K562 (cell line): ENCODE measurements around the gene MOSPD3. TPM values are rescaled to one million over a fixed set of nuclear protein-coding genes. Genes with fewer than 3 reads are reported as not detected.

Source experiments
- ATAC-seq: fragments of 200-7000 bp; cut with Tn5 transposase; 3 replicates; pipeline ENCODE4 v1.9.1; 2020; ENCODE audit warnings: moderate library complexity
- BruUV-seq: library from RNA; stranded (reverse); fragments of 400-500 nt; replicated peaks from 2 replicates; lab custom pipeline; 2021; lab: Mats Ljungman, UMichigan
- CTCF ChIA-PET: fragments of 300-600 bp; formaldehyde crosslinking; extraction: SDS; loops from one replicate; lab custom pipeline; 2021; ENCODE audit warnings: low intra/inter-chr PET ratio; lab: Yijun Ruan, JAX
- POLR2A ChIA-PET: fragments of 300-600, 350-650 bp; sonication (Branson Sonifier 250); formaldehyde crosslinking; extraction: SDS; loops from one replicate; lab custom pipeline; 2021; ENCODE audit warnings: antibody characterized with exemption, inconsistent platforms; lab: Yijun Ruan, JAX
- DNase-seq, 4 experiments: peaks; one replicate each; pipeline versions ENCODE4 v3.0.0 to v3.0.0-alpha.2; 2011 to 2018; ENCODE audit warnings: low spot score in 3 of 4, mixed read lengths in 3 of 4; ENCODE audit errors: extremely low read depth in 1 of 4
- FAIRE-seq: peaks from 2 replicates; lab custom pipeline; 2011; peaks lifted over from hg19 to GRCh38; lab: Jason Lieb, UNC
- H2AFZ ChIP-seq: 2 replicates; pipeline ENCODE4 v1.6.0; 2011; ENCODE audit warnings: low read depth, low read length, control low read depth, inconsistent platforms
- H3K27ac ChIP-seq: fragments of 200-600 bp; 3 replicates; pipeline ENCODE4 v1.8.0; 2011; ENCODE audit warnings: low read depth, mild to moderate bottlenecking, control low read depth, inconsistent platforms, low read length, moderate library complexity, mixed read lengths; ENCODE audit errors: extremely low read depth
- H3K27me3 ChIP-seq, 2 experiments: fragments of 300-600 bp in 1 of 2; 2 replicates in 1 of 2; 3 replicates in 1 of 2; pipeline versions ENCODE4 v1.6.0 to v1.8.0; 2011; ENCODE audit warnings: inconsistent platforms in 2 of 2, low read length in 2 of 2, mild to moderate bottlenecking in 1 of 2, mixed read lengths in 1 of 2, moderate library complexity in 1 of 2; ENCODE audit not compliant: control insufficient read depth in 2 of 2, insufficient read depth in 2 of 2
- H3K36me3 ChIP-seq: fragments of 300-600 bp; 3 replicates; pipeline ENCODE4 v1.8.0; 2011; ENCODE audit warnings: mild to moderate bottlenecking, low read length, inconsistent platforms; ENCODE audit not compliant: control insufficient read depth, insufficient read depth
- H3K4me1 ChIP-seq, 2 experiments: fragments of 200-600 bp in 1 of 2; replicated peaks in 1 of 2; 2 replicates in 1 of 2; 3 replicates in 1 of 2; pipeline versions ENCODE4 v1.5.1 to v1.8.0; 2011; ENCODE audit warnings: inconsistent platforms in 2 of 2, low read length in 2 of 2, mild to moderate bottlenecking in 1 of 2, mixed read lengths in 1 of 2, moderate library complexity in 1 of 2; ENCODE audit not compliant: control insufficient read depth in 2 of 2, insufficient read depth in 2 of 2
- H3K4me2 ChIP-seq: 2 replicates; pipeline ENCODE4 v1.6.1; 2011; ENCODE audit warnings: low read length, control low read depth, inconsistent platforms, mixed read lengths; ENCODE audit not compliant: insufficient read depth
- H3K4me3 ChIP-seq: fragments of 200-600 bp; sonication (generic), shearing (Covaris generic); 2 replicates; pipeline ENCODE4 v1.5.1; 2016; ENCODE audit warnings: control low read depth, inconsistent platforms
- H3K79me2 ChIP-seq: fragments of 200-600 bp; 3 replicates; pipeline ENCODE4 v1.8.0; 2011; ENCODE audit warnings: low read length, inconsistent platforms; ENCODE audit not compliant: control insufficient read depth, insufficient read depth
- H3K9ac ChIP-seq, 2 experiments: 2 replicates each; pipeline versions ENCODE4 v1.6.0 to v1.6.1; 2011; ENCODE audit warnings: low read depth in 2 of 2, low read length in 2 of 2, control low read depth in 1 of 2, inconsistent platforms in 1 of 2, mild to moderate bottlenecking in 1 of 2, mixed read lengths in 1 of 2; ENCODE audit not compliant: insufficient read depth in 1 of 2
- H3K9me1 ChIP-seq: one replicate; pipeline ENCODE4 v1.6.0; 2011; ENCODE audit warnings: inconsistent platforms, mild to moderate bottlenecking, low read length, moderate library complexity; ENCODE audit not compliant: control insufficient read depth, insufficient read depth
- H3K9me3 ChIP-seq: replicated peaks from 2 replicates; pipeline ENCODE4 v1.5.1; 2011; ENCODE audit warnings: low read depth, low read length, inconsistent platforms; ENCODE audit not compliant: control insufficient read depth, insufficient read depth
- H4K20me1 ChIP-seq: replicated peaks from 2 replicates; pipeline ENCODE4 v1.6.1; 2011; ENCODE audit warnings: low read length, inconsistent platforms, mixed read lengths; ENCODE audit not compliant: control insufficient read depth, insufficient read depth
- DACH1 ChIP-seq: fragments of 450-650 bp; IDR thresholded peaks from 2 replicates; pipeline ENCODE4 v1.6.1; 2018; ENCODE audit not compliant: partially characterized antibody
- ELF2 ChIP-seq: fragments of 250-450 bp; sonication (Bioruptor Pico); IDR thresholded peaks from 2 replicates; pipeline ENCODE4 v1.5.0; 2021; ENCODE audit warnings: mild to moderate bottlenecking
- GTF2A2 ChIP-seq: IDR thresholded peaks from 2 replicates; pipeline ENCODE4 v1.6.1; 2016; ENCODE audit warnings: mild to moderate bottlenecking, missing genetic modification characterization, missing compliant biosample characterization
- ILK ChIP-seq: fragments of 450-650 bp; IDR thresholded peaks from 2 replicates; pipeline ENCODE4 v1.6.1; 2016; ENCODE audit warnings: missing genetic modification characterization, low read depth, mild to moderate bottlenecking, missing compliant biosample characterization, moderate library complexity, borderline replicate concordance
- POLR3A ChIP-seq: IDR thresholded peaks from 2 replicates; pipeline ENCODE4 v1.6.1; 2011; ENCODE audit warnings: borderline replicate concordance, mild to moderate bottlenecking, moderate library complexity; ENCODE audit not compliant: insufficient read length, insufficient read depth; ENCODE audit errors: extremely low read depth
- SIN3B ChIP-seq: fragments of 450-650 bp; IDR thresholded peaks from 2 replicates; pipeline ENCODE4 v1.6.1; 2017; ENCODE audit warnings: low read depth, mild to moderate bottlenecking, moderate library complexity
- ZNF217 ChIP-seq: sonication (generic); formaldehyde crosslinking; IDR thresholded peaks from 2 replicates; pipeline ENCODE4 v1.8.0; 2022; ENCODE audit warnings: mild to moderate bottlenecking, missing genetic modification reagents
- ZNF408 ChIP-seq: fragments of 250-450 bp; sonication (Bioruptor Pico); IDR thresholded peaks from 2 replicates; pipeline ENCODE4 v1.4.0; 2020; ENCODE audit warnings: low read depth, mild to moderate bottlenecking, moderate library complexity
- ZNF639 ChIP-seq, 2 experiments: fragments of 200-800 bp in 1 of 2; sonication (Bioruptor generic) in 1 of 2; sonication (generic) in 1 of 2; formaldehyde crosslinking in 1 of 2; IDR thresholded peaks in 1 of 2; conservative IDR thresholded peaks in 1 of 2; 2 replicates each; pipeline versions ENCODE4 v1.5.0 to v1.6.1; 2016 to 2020; ENCODE audit warnings: missing compliant biosample characterization in 1 of 2, missing genetic modification characterization in 1 of 2, missing genetic modification reagents in 1 of 2
- ZNF707 ChIP-seq: fragments of 250-450 bp; sonication (Bioruptor Pico); conservative IDR thresholded peaks from 2 replicates; pipeline ENCODE4 v1.8.0; 2022; ENCODE audit warnings: inconsistent platforms, mild to moderate bottlenecking, moderate library complexity
- ZNF766 ChIP-seq: fragments of 200-800 bp; sonication (Bioruptor generic); conservative IDR thresholded peaks from 2 replicates; pipeline ENCODE4 v1.6.1; 2016; ENCODE audit warnings: missing genetic modification characterization, missing compliant biosample characterization
- ZNF79 ChIP-seq: fragments of 250-450 bp; sonication (Bioruptor Pico); IDR thresholded peaks from 2 replicates; pipeline ENCODE4 v1.4.0; 2020; ENCODE audit warnings: low read depth, mild to moderate bottlenecking, moderate library complexity
- ZZZ3 ChIP-seq: fragments of 450-650 bp; IDR thresholded peaks from 2 replicates; pipeline ENCODE4 v1.6.1; 2016; ENCODE audit warnings: antibody characterized with exemption, mild to moderate bottlenecking, moderate library complexity
- WGBS: fragments of 100-300 bp; shearing (Covaris generic); methylation state at CpG from one replicate; pipeline ENCODE4 v1.1.6; 2016; ENCODE audit warnings: low coverage, mixed read lengths; ENCODE audit not compliant: insufficient coverage; ENCODE audit errors: missing lambda C conversion rate; 5-methylcytosine and 5-hydroxymethylcytosine counted together
- in situ Hi-C: fragments of 300-500 bp; cut with MboI; formaldehyde crosslinking; loops from 4 replicates; pipeline ENCODE4 v1.15.0; 2018; ENCODE audit warnings: inconsistent platforms, mixed read lengths
- intact Hi-C: fragments of 100-400 bp; cut with micrococcal nuclease; formaldehyde crosslinking; loops from 2 replicates; pipeline ENCODE4 v1.14.2; 2022
- polyA plus RNA-seq, 8 experiments: library from polyadenylated mRNA; depleted of rRNA in 4 of 8; stranded (reverse) in 5 of 8; unstranded in 3 of 8; fragments of >200 nt; fragmentation: Nextera tagmentation in 2 of 8; fragmentation: Illumina TruSeq in 1 of 8; extraction: Ambion mirVana in 2 of 8; extraction: Trizol in 1 of 8; gene quantifications; 2 replicates each; pipeline versions ENCODE4 v1.2.1 to v1.2.3, GENCODE V29; 2011 to 2014; ENCODE audit warnings: inconsistent platforms in 1 of 8, missing spikeins in 1 of 8
- total RNA-seq, 7 experiments: library from RNA; depleted of rRNA in 6 of 7; stranded (reverse); fragments of >200 nt in 6 of 7; fragmentation: Illumina TruSeq in 2 of 7; extraction: Trizol in 2 of 7; gene quantifications; 2 replicates each; pipeline versions ENCODE4 v1.2.1 to v1.2.3, GENCODE V29; 2011 to 2021; ENCODE audit warnings: low replicate concordance in 1 of 7
- TF ChIP-seq, protein P1 (sequence below), 2 experiments: fragments of 250-450 bp in 1 of 2; fragments of 450-650 bp in 1 of 2; sonication (Bioruptor Pico) in 1 of 2; IDR thresholded peaks; 2 replicates each; pipeline versions ENCODE4 v1.6.1 to v1.8.0; 2016 to 2021; ENCODE audit warnings: mild to moderate bottlenecking in 2 of 2, moderate library complexity in 2 of 2, missing compliant biosample characterization in 1 of 2, missing genetic modification characterization in 1 of 2

MOSPD3 gene
- total and polyA plus RNA-seq, 9 of the 15 experiments (the other 6 are each of a cell fraction or from before 2014, with no cell fraction given): 1.4 to 32.1 (median 7.3) TPM

GRCh38 chr7:100626530-100627237 is 14.3 kb downstream of the MOSPD3 start:
- ChIA-PET POLR2A (interaction anchor here (0.7 to 7.0 kb wide), 5 partner anchors 9 to 1289 kb away, joined by 3 to 54 read pairs (median 4); partner anchors contain the start of gene MOSPD3), CTCF (no interaction called here)
- Histone ChIP-seq H4K20me1 (peaks cover 6% of the 10 kb centered on the region), H3K27ac (peak overlapping the region; percentile 74; the same call in 2 of the 3 replicates), H3K4me3 (peak overlapping the region; percentile 41; the same call in 1 of the 2 replicates), H3K9me1 (no peaks in the 10 kb centered on the region), H3K9me3 (no peaks in the 10 kb centered on the region), H3K9ac (peak overlapping the region; percentile 53 to 87), H3K27me3 (no peaks in the 10 kb centered on the region), H3K4me2 (peak overlapping the region; percentile 53), H3K36me3 (peaks cover 68% of the 10 kb centered on the region), H3K4me1 (peaks cover 15 to 41% of the 10 kb centered on the region in 2 experiments), H2AFZ (peak overlapping the region; percentile 27; the same call in 1 of the 2 replicates), H3K79me2 (peaks cover 10% of the 10 kb centered on the region; the same call in 2 of the 3 replicates)
- FAIRE-seq: peak; percentile 76
- intact Hi-C loops: loop anchor here (5.0 kb wide), 1 partner anchor 46 kb away; the partner anchor contains the start of gene GNB2
- ATAC-seq: peak; percentile 96
- DNase-seq: peak; percentile 92 to 99 (median 99)
- no TSS peak for BruUV-seq
- in situ Hi-C loops: no loop called here
- 12% methylated on average over 19 of the region's 37 CpGs for WGBS
- TF ChIP-seq ZZZ3 (no peak), ZNF79 (CRISPR knock-in tag) (no peak), ZNF639 (CRISPR knock-in tag; conservative IDR thresholded peaks at IDR 0.05 in 1 of 2, IDR thresholded peaks at IDR 0.05 in 1 of 2) (no peak), GTF2A2 (no peak), DACH1 (no peak), ELF2 (no peak), ZNF217 (CRISPR knock-in tag) (no peak), ZNF408 (CRISPR knock-in tag) (no peak), ZNF707 (no peak), ZNF766 (no peak), ILK (no peak), SIN3B (no peak), POLR3A (no peak)
- TF ChIP-seq, protein P1, sequence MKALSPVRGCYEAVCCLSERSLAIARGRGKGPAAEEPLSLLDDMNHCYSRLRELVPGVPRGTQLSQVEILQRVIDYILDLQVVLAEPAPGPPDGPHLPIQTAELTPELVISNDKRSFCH (CRISPR knock-in tag; IDR thresholded peaks at IDR 0.05): no peak
- TF ChIP-seq, protein P1 (tag; IDR thresholded peaks at IDR 0.05): no peak
